ENCODE measurements around the gene FGF1.

The FGF1 gene

GRCh38 chr5:142614054-142614453 is 71.8 kb downstream of the FGF1 start:
- DNase-seq = no peak

DNA sequence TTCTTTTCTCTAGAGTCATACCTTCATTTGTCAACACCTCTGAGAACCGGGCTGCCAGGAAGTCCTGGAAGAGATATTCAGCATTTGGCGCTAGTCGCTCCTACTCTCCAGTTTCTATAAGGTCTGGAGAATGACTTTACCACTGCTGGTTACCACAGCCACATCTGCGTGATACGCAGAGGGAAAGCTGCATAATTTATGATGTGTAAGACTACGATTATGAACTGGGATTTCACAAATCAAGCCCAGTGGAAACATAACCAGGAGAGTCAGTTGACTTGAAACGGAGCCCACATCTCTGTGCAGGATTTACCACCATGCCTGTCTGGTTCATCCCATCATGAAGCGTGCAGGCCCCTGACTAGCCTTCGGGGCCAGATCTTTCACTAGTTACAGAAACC is 72.6 kb downstream of the FGF1 start:
- DNase-seq = no peak

GRCh38 chr5:142612494-142613270 is 73.2 kb downstream of the FGF1 start:
- DNase-seq = no peak

DNA sequence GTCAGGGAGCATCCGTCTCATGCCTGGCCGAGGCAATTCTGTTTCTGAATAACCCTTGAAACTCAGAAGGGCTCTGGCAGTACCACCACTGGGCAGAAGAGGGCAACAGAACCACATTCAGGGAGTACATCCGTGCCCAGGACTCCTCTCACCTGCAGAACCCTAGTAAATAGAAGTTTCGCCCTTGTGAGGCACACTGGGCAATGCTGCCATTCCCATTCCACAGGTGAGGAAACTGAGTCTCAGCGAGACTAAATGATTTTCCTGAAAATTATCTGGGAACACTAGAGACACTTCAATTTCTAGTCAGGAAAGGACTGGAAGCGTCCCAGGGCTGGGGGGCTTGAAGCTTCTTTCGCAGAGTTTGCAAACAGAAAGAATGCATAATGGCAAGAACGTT is 74.7 kb downstream of the FGF1 start:
- DNase-seq = peak in 47 of 56 donors; percentile 7 to 85 (median 51)

DNA sequence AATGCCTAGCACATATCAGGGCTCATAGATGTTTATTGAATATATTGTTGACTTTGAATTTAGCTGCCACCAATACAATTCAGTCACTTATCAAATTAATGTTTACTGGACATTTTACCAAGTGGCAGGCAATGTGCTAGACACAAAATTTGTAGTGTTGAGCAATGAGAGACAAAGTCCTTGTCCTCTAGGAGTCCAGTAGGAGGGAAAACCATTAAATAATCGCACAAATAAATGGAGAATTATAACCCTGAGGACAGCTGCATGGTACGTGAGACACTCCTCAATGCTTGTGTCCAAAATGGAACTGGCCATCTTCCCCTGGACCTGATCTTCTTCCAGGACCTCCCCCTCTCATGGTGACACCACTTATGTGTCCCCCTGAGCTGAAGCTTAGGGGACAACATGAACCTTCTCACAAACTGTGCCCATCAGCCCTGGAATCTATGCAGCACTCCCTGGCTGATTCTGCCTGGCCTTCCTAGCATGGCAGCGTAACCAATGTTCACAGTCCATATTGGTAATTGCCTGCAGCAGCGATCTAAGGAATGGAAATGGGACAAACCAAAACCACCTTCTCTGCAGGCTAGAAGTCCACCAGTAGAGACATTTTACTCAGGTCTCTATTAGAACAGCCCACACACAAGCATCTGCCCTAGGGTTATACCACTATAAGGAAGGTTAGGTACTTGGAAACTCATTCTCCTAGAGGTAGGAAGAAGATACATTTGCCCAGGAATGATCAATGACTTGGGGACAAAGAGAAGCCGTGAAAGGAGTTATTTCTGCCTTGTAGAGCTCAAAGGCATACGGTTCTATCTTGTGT is 75.5 kb downstream of the FGF1 start:
- DNase-seq = no peak

DNA sequence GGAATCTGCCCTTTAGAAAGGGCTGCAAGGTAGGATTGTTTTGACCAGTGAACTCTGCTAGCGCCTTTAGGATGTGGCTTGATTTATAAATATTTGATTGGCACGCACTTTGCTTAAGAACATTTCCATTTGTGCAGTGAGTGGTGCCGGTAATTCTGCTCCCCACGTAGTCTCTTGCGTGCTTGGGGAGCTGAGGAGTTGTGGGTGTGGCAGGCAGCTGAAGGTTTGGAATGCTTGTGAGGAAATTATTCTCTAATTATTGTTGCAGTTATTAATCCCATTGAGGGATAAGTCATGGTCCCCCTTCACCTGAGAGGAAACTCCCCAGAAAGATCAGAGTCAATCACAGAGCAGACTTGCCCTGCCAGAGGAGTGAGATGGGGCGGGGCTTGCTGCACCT is 76.7 kb downstream of the FGF1 start:
- peak in 1 of 56 donors; percentile 3 for DNase-seq

DNA sequence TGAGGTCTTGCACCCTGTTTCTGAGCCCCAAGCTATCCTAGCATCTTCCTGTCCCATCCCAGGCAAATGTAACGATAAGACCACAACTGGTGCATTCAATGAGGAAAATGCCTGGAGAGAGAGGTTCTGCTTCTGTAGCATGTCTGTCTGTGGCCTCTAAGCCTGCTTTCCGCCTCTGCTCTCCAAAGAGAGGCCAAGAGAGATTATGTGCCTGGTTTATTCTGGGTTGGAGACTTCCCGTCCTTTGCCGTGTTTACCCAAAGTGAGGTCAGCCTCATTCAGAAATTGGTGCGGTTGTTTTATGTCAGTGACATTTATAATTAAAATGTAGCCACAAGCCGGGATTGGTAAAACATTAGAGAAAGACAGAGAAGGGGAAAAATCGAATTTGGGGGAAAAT is 77.8 kb downstream of the FGF1 start:
- DNase-seq = no peak

GRCh38 chr5:142605611-142606010 is 80.3 kb downstream of the FGF1 start:
- DNase-seq = no peak

DNA sequence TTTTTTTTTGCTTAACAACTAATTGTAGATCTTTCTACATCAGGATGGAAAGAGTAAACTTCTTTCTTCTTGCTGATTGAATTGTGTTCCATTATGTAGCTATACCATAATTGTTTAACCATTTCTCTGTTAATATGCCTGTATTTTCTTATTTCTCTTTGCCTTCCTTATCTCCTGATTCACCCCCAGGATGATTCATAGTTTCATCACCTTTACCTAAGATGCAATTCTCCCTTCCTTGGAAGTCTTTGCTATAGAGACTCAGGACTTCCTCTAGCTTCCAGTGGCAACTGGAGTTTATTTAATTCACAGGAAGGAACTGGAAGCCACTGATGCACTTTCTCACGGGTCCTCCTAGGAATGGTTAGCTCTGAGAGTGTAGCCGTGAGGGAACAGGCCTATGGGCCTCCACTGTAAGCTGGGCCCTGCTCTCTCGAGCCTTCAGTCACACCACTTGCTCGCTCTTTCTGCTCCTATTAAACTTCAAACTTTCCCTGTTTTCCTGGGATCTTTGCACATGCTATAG is 83.1 kb downstream of the FGF1 start:
- no peak for DNase-seq

- peak in 2 of 56 donors; percentile 9 to 13 for DNase-seq
These were observed 84.5 kb downstream of the FGF1 start for GRCh38 chr5:142601432-142601831.

GRCh38 chr5:142600611-142601358 is 85.1 kb downstream of the FGF1 start:
- DNase-seq = peak in 1 of 56 donors; percentile 35

GRCh38 chr5:142600092-142600491 is 85.8 kb downstream of the FGF1 start:
- DNase-seq = no peak

DNA sequence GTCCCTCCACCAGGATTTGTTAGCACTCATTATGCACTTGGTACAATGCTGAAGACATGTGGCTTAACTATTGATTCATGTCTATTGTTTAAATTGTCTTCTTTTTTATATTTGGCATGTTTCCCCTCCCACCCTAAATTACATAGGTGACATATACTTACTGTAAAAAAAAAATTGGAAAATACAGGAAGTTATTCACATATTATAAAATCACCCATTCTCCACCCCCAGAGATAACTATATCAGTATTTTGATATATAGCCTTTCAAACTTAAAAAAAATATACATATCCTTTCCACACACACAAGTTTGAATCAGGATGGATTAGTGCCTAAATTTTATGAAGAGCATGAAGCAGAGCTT is 87.6 kb downstream of the FGF1 start:
- DNase-seq = no peak

GRCh38 chr5:142597546-142598337 is 88.1 kb downstream of the FGF1 start:
- DNase-seq = peak in 42 of 56 donors; percentile 7 to 78 (median 38)

- DNase-seq = no peak
These were observed 88.9 kb downstream of the FGF1 start for GRCh38 chr5:142597025-142597424.

DNA sequence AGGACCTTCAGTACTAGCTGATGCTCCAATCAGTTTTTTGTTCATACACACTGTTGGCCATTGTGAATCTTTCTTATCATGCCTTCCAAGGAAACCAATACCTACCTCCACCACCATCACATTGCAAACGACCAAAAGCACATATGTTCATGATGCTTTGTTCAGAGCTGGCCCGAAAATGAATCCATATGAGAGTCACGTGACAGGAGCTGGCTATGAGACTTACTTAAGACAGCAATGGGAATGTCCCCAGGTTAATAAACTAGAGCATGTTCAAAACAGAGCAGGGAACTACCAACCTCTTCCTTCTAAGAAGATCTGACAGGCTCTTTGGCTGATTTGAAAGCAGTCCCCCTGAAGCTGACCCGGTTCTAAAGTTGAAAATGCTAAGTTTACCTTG is 93.5 kb downstream of the FGF1 start:
- no peak for DNase-seq

- DNase-seq = peak in 3 of 56 donors; percentile 11 to 14 (median 12)
These were observed 95.2 kb downstream of the FGF1 start for GRCh38 chr5:142590451-142591231.

DNA sequence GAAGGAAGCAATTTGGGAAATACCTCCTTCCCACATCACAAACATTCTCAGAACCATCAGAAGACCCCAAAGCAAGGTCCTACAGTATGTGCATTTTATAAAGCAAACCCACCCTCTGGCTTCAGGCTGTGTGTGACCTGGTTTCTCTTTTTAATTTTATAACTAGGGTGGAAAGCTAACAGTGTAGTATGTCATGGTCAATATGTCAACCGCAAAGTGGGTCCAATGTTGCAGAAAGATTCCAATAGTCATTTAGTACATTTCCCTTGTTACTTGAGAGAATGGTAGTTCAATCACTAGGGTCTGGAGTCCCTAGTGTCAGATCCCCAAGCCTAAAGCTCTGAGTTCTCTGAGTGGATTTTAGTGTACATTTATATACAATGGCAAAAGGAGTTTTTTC is 96.2 kb downstream of the FGF1 start:
- no peak for DNase-seq

- DNase-seq = no peak
These were observed 98.4 kb downstream of the FGF1 start for GRCh38 chr5:142587354-142587965.

DNA sequence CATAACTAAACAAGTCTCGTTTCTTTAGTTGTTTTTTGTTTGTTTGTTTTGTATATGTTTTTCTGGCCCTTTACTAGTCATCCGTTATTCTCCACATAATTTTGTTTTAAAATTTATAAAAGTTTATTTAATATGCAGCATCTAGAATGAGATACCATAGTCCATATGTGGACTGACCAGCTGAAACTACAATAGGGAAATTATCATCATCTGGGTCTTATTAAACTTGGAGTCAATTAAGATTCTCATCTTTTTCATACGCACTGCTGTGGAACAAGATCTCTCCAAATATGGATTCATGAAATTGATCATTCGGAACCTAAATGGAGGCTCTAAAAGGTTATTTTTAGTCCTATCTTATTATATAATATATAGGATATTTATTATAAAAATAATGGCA is 99.3 kb downstream of the FGF1 start:
- no peak for DNase-seq

Measured in nucleus accumbens (tissue), 56 donors.